HG02885 (cell line): Measurements from ENCODE around the gene ESD.
"Not testable (repeated sequence)": the region's sequence is repeated elsewhere in the genome, so short reads cannot be mapped to it uniquely, and the experiment has no call there.

Experiments used
- ATAC-seq: cut with Tn5 transposase; IDR thresholded peaks from one replicate; pipeline ENCODE4 v1.9.1; 2021; ENCODE audit warnings: mild to moderate bottlenecking; ENCODE audit not compliant: unreplicated experiment, poor library complexity

Gene ESD

GRCh38 chr13:46796515-46797474 is at the start of gene ESD:
ESD (minus strand) TSS chr13:46797161; CDS start chr13:46791413, 5,748 bp downstream.
- ATAC-seq, result peak; percentile 93

GRCh38 chr13:46846726-46847125 is 49.8 kb upstream of the ESD start:
- no peak for ATAC-seq

GRCh38 chr13:46845146-46845545 is 48.2 kb upstream of the ESD start:
- ATAC-seq, result no peak

- no peak for ATAC-seq
Measured at GRCh38 chr13:46844431-46844830, 47.5 kb upstream of the ESD start.

GRCh38 chr13:46839399-46839798 is 42.4 kb upstream of the ESD start:
- ATAC-seq, result no peak

- ATAC-seq, result no peak
Measured at GRCh38 chr13:46834657-46835056, 37.7 kb upstream of the ESD start.

GRCh38 chr13:46831588-46832194 is 34.7 kb upstream of the ESD start:
- ATAC-seq, result peak; percentile 55

- no peak for ATAC-seq
Measured at GRCh38 chr13:46830405-46831005, 33.5 kb upstream of the ESD start.

GRCh38 chr13:46822551-46822950 is 25.6 kb upstream of the ESD start:
- no peak for ATAC-seq

- no peak for ATAC-seq
Measured at GRCh38 chr13:46817838-46818476, 21.0 kb upstream of the ESD start.

- ATAC-seq, result no peak
Measured at GRCh38 chr13:46817095-46817494, 20.1 kb upstream of the ESD start.

- no peak for ATAC-seq
Measured at GRCh38 chr13:46816371-46816770, 19.4 kb upstream of the ESD start.

GRCh38 chr13:46812301-46812797 is 15.4 kb upstream of the ESD start:
- no peak for ATAC-seq

GRCh38 chr13:46810440-46810839 is 13.5 kb upstream of the ESD start:
- ATAC-seq, result no peak

GRCh38 chr13:46804921-46805320 is 8.0 kb upstream of the ESD start:
- ATAC-seq, result not testable (repeated sequence)

GRCh38 chr13:46804391-46804815 is 7.4 kb upstream of the ESD start:
- ATAC-seq, result no peak

- ATAC-seq, result no peak
Measured at GRCh38 chr13:46803586-46803985, 6.6 kb upstream of the ESD start.

- ATAC-seq, result no peak
Measured at GRCh38 chr13:46801858-46802257, 4.9 kb upstream of the ESD start.

- ATAC-seq, result no peak
Measured at GRCh38 chr13:46799139-46799538, 2.2 kb upstream of the ESD start.

- ATAC-seq, result no peak
Measured at GRCh38 chr13:46797501-46798237, 708 bp upstream of the ESD start.
